ENCODE results near the gene SPAG6. TPM values are rescaled to one million over a fixed set of nuclear protein-coding genes. Genes with fewer than 3 reads are reported as not detected.

Gene SPAG6
- total and polyA plus RNA-seq, 2 of the 8 experiments (the other 6 are each of a cell fraction or from before 2014, with no cell fraction given): 0.14 TPM; not detected in 1

DNA sequence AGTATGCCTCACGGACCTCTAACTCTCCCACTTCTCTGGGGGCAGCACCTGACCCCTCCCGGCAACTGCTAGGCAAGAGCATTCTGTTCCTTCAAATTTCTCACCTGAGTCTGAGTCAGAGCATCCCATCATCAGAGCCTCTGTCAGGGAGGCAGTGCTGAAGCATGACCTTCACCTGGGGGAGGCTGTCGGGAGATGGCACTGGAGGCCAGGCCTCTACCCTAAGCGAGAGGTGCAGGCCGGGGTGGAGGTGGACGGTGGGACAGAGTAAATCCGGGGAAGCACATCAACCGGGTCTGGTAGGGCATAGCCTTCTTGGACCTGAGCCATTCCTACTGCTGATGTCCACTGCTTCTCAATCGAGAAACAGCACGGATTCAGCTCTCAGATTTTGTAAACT, 90.4 kb downstream of the SPAG6 start (continued):
- TF ChIP-seq CTCF (IDR thresholded peaks at IDR 0.05; ENCODE audit: control extremely low read depth in 1 of 3, insufficient read depth in 1 of 3, low read depth in 1 of 3, low read length in 3 of 3) (no peak), CHD7 (IDR thresholded peaks at IDR 0.05; ENCODE audit: insufficient replicate concordance, low read length) (no peak), SP1 (IDR thresholded peaks at IDR 0.05; ENCODE audit: low read depth, low read length) (no peak), CBX8 (IDR thresholded peaks at IDR 0.05; ENCODE audit: borderline replicate concordance, low read depth, low read length) (no peak), TBP (IDR thresholded peaks at IDR 0.05; ENCODE audit: low read depth, low read length) (no peak), KDM5A (IDR thresholded peaks at IDR 0.05; ENCODE audit: low read length) (no peak), SIX5 (IDR thresholded peaks at IDR 0.05; ENCODE audit: low read depth, low read length) (no peak)

Data from H1 (cell line).